Cardiac fibroblast (primary cell): Measurements from ENCODE around the gene TNNC1.

Experiments used
- DNase-seq, 2 donors: peaks; one replicate each; pipeline versions ENCODE4 v3.0.0 to v3.0.0-alpha.2; 2010; ENCODE audit warnings: low read depth in 2 of 2
- H3K4me3 ChIP-seq, 2 donors: replicated peaks in 1 of 2; 1 replicate in 1 of 2; 2 replicates in 1 of 2; pipeline ENCODE4 v1.5.1; 2011; ENCODE audit warnings: low read depth in 2 of 2, low read length in 2 of 2, mild to moderate bottlenecking in 2 of 2, moderate library complexity in 1 of 2
- TF ChIP-seq, protein P1 (sequence below): IDR thresholded peaks from one replicate; pipeline ENCODE4 v1.5.1; 2011; ENCODE audit warnings: low read depth, mild to moderate bottlenecking, low read length, inconsistent platforms

Gene TNNC1

DNA sequence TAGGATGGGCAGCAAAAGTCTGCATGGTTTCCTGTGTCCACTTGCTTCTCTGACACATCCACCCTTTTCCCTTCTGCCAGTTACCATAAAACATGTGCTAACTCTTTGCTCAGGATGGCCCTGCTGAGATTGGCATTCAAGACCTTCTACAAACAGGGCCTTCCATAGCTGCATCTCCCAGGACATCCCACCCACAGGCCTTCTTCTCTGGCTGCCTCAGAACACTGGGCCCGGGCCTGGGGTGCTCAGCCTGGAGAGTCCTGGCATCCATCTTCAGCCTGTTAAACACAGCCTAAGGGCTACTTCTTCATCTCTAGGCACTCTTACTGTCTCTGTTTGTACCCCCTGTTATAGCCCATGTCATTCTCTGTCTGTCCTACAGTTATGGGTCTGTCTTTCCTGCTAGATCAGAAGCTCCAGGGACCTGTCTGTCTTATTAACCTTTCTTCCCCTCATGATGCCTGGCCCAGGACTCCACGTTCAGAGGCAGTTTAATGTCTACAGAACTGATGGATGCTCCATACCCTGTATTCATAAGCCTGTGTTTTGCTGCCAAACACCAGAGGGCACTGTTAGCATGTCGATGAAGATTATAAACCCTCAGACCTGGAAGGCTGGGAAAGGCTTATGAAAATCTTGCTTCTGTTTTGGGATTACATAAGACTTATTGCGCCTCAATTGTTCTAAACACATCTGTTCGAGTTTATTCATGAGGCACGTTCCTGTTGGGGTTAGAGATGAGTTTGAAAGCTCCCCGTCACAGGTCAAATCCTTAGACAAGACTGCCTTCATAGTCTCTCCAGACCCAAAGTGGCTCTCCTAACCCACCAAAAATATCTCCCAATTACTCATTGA, 25.5 kb downstream of the TNNC1 start:
- TF ChIP-seq, protein P1, sequence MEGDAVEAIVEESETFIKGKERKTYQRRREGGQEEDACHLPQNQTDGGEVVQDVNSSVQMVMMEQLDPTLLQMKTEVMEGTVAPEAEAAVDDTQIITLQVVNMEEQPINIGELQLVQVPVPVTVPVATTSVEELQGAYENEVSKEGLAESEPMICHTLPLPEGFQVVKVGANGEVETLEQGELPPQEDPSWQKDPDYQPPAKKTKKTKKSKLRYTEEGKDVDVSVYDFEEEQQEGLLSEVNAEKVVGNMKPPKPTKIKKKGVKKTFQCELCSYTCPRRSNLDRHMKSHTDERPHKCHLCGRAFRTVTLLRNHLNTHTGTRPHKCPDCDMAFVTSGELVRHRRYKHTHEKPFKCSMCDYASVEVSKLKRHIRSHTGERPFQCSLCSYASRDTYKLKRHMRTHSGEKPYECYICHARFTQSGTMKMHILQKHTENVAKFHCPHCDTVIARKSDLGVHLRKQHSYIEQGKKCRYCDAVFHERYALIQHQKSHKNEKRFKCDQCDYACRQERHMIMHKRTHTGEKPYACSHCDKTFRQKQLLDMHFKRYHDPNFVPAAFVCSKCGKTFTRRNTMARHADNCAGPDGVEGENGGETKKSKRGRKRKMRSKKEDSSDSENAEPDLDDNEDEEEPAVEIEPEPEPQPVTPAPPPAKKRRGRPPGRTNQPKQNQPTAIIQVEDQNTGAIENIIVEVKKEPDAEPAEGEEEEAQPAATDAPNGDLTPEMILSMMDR, result peak; percentile 77
- peak; percentile 90 for DNase-seq
- H3K4me3 ChIP-seq, result no peak overlapping the region

DNA sequence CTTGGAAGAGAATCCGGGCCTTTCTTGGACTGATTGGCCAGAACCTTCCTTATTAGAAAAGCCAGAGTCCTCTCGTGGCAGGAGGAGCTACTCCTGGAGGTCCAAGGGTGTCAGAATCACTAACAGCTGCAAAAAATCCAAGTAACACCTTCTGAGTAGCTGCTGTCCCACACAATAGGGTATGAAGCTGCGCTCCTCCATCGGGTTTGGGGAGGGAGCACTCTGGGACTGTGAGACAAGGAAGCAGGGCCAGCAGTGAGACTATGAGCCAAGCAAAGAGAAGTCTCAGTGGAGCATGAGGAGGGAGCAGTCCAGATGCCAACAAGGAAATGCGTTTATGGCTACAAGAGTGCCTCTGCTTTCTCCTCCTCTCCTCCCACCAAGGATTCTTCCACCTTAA, 30.7 kb downstream of the TNNC1 start:
- TF ChIP-seq, protein P1, result no peak
- H3K4me3 ChIP-seq, result no peak overlapping the region
- no peak for DNase-seq

DNA sequence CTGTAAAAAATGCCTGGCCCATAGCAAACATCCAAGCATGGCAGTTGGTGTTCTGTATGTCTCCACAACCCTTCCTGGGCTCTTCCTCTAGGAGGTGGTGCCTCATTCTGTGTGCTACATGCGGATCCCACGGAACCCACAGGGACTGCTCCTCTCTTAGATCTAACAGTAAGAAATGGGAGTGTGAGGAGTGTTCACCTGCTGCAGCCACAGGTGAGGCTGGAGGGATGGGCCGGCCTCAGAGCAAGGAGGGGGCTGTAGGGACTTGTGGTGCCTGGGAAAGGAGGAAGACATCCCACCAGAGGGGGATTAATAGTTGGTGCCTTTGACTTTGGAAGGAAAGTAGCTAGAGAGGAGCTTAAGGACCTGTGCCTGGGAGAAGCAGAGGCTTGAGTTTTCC, 31.2 kb downstream of the TNNC1 start:
- no peak overlapping the region for H3K4me3 ChIP-seq
- TF ChIP-seq, protein P1, result no peak
- no peak for DNase-seq

DNA sequence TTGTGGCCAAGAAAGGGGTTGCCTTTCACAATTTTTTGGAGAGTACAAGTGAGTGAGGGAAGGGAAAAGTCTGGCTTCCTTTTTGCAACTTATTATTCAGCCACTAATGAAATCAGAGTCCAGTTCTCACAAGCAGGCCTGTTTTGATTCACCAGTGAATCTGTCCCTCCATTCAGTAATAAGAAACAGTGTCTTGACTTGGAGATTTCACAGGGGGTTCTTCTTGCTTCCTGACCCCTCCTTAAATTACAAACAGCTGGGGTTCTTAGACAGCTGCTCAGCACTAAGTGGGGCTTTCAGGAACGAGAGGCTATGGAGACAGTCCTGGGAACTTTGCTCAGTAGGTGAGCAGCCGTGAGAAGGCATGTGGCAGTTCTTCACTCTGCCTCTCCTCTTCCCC, 33.5 kb downstream of the TNNC1 start:
- H3K4me3 ChIP-seq, result no peak overlapping the region
- TF ChIP-seq, protein P1, result no peak
- no peak for DNase-seq

DNA sequence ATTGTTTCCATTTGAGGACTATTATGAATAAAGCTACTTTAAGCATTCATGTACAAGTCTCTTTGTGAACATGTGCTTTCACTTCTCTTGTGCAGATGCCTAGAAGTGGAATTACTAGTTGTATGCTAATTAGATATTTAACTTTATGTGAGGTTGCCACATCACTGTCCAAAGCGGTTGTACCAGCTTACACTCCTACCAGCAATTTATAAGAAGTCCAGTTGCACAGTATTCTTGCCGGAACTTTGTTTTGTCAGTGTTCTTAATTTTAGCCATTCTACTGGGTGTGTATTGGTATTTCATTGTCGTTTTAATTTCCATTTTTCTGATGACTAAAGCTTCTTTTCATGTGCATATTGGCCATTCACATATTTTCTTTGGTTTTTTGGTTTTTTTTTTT, 38.0 kb downstream of the TNNC1 start:
- no peak for DNase-seq
- TF ChIP-seq, protein P1, result no peak
- no peak overlapping the region for H3K4me3 ChIP-seq

DNA sequence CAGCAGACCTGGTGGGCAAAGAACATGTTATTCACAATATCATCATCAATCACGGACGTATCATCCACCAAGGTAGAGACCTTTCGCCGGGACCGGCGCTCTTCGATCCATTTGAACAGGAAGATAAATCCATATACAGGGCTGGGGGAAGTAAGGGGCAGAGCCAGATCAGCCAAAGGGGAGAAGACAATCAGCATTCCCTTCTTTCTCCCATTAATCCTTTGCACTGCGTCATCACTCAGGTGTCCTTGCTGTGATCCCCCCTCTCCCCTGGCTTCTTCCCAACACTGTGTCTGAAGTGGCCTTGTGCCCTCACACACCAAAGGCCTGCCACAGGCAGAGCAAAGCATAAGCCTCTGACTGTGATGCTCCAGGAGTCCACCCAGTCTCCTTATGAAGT, 45.4 kb downstream of the TNNC1 start:
- no peak for DNase-seq
- TF ChIP-seq, protein P1, result no peak
- H3K4me3 ChIP-seq, result no peak overlapping the region
